GM23338 (cell line): ENCODE data around the gene TMEM143.

Experiments used
- CREB1 ChIP-seq: fragments of 250-450 bp; sonication (Bioruptor Pico); IDR thresholded peaks from 2 replicates; pipeline ENCODE4 v1.5.0; 2020; ENCODE audit warnings: low read depth, mild to moderate bottlenecking, moderate library complexity
- EZH2 ChIP-seq: fragments of 200-600 bp; sonication (generic); IDR thresholded peaks from one replicate; pipeline ENCODE4 v1.8.0; 2017; ENCODE audit warnings: antibody characterized with exemption, mild to moderate bottlenecking, low read depth; ENCODE audit not compliant: unreplicated experiment
- EZH2phosphoT487 ChIP-seq: fragments of 200-600 bp; sonication (generic); IDR thresholded peaks from one replicate; pipeline ENCODE4 v1.8.1; 2018; ENCODE audit warnings: antibody characterized with exemption; ENCODE audit not compliant: unreplicated experiment
- JUNB ChIP-seq: IDR thresholded peaks from one replicate; pipeline ENCODE4 v1.6.1; 2016; ENCODE audit warnings: antibody characterized with exemption; ENCODE audit not compliant: unreplicated experiment
- NANOG ChIP-seq: IDR thresholded peaks from 2 replicates; pipeline ENCODE4 v1.6.1; 2016; ENCODE audit warnings: antibody characterized with exemption, borderline replicate concordance
- POLR2AphosphoS5 ChIP-seq: IDR thresholded peaks from 2 replicates; pipeline ENCODE4 v1.6.1; 2016; ENCODE audit warnings: antibody characterized with exemption, low read depth
- STAT1 ChIP-seq: IDR thresholded peaks from one replicate; pipeline ENCODE4 v1.6.1; 2016; ENCODE audit warnings: antibody characterized with exemption; ENCODE audit not compliant: unreplicated experiment
- ZNF114 ChIP-seq: fragments of 250-450 bp; sonication (Bioruptor Pico); IDR thresholded peaks from 2 replicates; pipeline ENCODE4 v1.5.0; 2020; ENCODE audit warnings: mild to moderate bottlenecking, moderate library complexity
- ZNF331 ChIP-seq: fragments of 250-450 bp; sonication (Bioruptor Pico); IDR thresholded peaks from 2 replicates; pipeline ENCODE4 v1.5.0; 2020; ENCODE audit warnings: low read depth, mild to moderate bottlenecking, moderate library complexity
- TF ChIP-seq, protein P1 (sequence below), 2 experiments: fragments of 200-600 bp in 1 of 2; sonication (generic) in 1 of 2; conservative IDR thresholded peaks; 2 replicates each; pipeline versions ENCODE4 v1.5.1 to v1.6.1; 2016 to 2017; ENCODE audit warnings: antibody characterized with exemption in 2 of 2, low read depth in 2 of 2, mild to moderate bottlenecking in 2 of 2, moderate library complexity in 1 of 2
- TF ChIP-seq, protein P2 (sequence below): IDR thresholded peaks from one replicate; pipeline ENCODE4 v1.6.1; 2018; ENCODE audit warnings: antibody characterized with exemption; ENCODE audit not compliant: unreplicated experiment
- TF ChIP-seq, protein P3 (sequence below): fragments of 250-450 bp; sonication (Bioruptor Pico); IDR thresholded peaks from 2 replicates; pipeline ENCODE4 v1.5.0; 2020; ENCODE audit warnings: mild to moderate bottlenecking, moderate library complexity
- TF ChIP-seq, protein P4 (sequence below): IDR thresholded peaks from 2 replicates; pipeline ENCODE4 v1.6.1; 2016; ENCODE audit warnings: antibody characterized with exemption

DNA sequence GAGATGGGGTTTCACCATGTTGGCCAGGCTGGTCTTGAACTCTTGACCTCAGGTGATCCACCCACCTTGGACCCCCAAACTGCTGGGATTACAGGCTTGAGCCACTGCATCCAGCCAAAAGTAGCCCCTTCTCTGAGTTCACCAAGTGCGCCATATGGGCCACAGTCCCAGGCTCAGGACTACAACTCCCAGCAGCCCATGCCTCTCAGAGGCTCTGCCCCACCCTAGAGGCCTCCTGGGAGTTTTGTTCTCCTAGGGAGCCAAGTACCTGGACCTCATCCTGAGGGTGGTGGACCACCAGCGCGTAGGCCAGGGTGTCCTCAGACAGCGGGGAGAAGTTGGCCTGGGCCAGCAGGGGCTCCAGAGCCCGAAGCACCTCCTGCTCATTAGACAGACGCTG is 18.8 kb downstream of the TMEM143 start:
- TF ChIP-seq, protein P1, sequence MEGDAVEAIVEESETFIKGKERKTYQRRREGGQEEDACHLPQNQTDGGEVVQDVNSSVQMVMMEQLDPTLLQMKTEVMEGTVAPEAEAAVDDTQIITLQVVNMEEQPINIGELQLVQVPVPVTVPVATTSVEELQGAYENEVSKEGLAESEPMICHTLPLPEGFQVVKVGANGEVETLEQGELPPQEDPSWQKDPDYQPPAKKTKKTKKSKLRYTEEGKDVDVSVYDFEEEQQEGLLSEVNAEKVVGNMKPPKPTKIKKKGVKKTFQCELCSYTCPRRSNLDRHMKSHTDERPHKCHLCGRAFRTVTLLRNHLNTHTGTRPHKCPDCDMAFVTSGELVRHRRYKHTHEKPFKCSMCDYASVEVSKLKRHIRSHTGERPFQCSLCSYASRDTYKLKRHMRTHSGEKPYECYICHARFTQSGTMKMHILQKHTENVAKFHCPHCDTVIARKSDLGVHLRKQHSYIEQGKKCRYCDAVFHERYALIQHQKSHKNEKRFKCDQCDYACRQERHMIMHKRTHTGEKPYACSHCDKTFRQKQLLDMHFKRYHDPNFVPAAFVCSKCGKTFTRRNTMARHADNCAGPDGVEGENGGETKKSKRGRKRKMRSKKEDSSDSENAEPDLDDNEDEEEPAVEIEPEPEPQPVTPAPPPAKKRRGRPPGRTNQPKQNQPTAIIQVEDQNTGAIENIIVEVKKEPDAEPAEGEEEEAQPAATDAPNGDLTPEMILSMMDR (conservative IDR thresholded peaks at IDR 0.05; ENCODE audit: low read depth in 2 of 2): no peak
- TF ChIP-seq, protein P2, sequence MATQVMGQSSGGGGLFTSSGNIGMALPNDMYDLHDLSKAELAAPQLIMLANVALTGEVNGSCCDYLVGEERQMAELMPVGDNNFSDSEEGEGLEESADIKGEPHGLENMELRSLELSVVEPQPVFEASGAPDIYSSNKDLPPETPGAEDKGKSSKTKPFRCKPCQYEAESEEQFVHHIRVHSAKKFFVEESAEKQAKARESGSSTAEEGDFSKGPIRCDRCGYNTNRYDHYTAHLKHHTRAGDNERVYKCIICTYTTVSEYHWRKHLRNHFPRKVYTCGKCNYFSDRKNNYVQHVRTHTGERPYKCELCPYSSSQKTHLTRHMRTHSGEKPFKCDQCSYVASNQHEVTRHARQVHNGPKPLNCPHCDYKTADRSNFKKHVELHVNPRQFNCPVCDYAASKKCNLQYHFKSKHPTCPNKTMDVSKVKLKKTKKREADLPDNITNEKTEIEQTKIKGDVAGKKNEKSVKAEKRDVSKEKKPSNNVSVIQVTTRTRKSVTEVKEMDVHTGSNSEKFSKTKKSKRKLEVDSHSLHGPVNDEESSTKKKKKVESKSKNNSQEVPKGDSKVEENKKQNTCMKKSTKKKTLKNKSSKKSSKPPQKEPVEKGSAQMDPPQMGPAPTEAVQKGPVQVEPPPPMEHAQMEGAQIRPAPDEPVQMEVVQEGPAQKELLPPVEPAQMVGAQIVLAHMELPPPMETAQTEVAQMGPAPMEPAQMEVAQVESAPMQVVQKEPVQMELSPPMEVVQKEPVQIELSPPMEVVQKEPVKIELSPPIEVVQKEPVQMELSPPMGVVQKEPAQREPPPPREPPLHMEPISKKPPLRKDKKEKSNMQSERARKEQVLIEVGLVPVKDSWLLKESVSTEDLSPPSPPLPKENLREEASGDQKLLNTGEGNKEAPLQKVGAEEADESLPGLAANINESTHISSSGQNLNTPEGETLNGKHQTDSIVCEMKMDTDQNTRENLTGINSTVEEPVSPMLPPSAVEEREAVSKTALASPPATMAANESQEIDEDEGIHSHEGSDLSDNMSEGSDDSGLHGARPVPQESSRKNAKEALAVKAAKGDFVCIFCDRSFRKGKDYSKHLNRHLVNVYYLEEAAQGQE: no peak
- TF ChIP-seq EZH2phosphoT487 (no peak), POLR2AphosphoS5 (no peak), EZH2 (no peak), JUNB (no peak), ZNF114 (CRISPR knock-in tag) (no peak), ZNF331 (CRISPR knock-in tag) (no peak), NANOG (no peak), CREB1 (CRISPR knock-in tag) (no peak), STAT1 (no peak)
- TF ChIP-seq, protein P3, sequence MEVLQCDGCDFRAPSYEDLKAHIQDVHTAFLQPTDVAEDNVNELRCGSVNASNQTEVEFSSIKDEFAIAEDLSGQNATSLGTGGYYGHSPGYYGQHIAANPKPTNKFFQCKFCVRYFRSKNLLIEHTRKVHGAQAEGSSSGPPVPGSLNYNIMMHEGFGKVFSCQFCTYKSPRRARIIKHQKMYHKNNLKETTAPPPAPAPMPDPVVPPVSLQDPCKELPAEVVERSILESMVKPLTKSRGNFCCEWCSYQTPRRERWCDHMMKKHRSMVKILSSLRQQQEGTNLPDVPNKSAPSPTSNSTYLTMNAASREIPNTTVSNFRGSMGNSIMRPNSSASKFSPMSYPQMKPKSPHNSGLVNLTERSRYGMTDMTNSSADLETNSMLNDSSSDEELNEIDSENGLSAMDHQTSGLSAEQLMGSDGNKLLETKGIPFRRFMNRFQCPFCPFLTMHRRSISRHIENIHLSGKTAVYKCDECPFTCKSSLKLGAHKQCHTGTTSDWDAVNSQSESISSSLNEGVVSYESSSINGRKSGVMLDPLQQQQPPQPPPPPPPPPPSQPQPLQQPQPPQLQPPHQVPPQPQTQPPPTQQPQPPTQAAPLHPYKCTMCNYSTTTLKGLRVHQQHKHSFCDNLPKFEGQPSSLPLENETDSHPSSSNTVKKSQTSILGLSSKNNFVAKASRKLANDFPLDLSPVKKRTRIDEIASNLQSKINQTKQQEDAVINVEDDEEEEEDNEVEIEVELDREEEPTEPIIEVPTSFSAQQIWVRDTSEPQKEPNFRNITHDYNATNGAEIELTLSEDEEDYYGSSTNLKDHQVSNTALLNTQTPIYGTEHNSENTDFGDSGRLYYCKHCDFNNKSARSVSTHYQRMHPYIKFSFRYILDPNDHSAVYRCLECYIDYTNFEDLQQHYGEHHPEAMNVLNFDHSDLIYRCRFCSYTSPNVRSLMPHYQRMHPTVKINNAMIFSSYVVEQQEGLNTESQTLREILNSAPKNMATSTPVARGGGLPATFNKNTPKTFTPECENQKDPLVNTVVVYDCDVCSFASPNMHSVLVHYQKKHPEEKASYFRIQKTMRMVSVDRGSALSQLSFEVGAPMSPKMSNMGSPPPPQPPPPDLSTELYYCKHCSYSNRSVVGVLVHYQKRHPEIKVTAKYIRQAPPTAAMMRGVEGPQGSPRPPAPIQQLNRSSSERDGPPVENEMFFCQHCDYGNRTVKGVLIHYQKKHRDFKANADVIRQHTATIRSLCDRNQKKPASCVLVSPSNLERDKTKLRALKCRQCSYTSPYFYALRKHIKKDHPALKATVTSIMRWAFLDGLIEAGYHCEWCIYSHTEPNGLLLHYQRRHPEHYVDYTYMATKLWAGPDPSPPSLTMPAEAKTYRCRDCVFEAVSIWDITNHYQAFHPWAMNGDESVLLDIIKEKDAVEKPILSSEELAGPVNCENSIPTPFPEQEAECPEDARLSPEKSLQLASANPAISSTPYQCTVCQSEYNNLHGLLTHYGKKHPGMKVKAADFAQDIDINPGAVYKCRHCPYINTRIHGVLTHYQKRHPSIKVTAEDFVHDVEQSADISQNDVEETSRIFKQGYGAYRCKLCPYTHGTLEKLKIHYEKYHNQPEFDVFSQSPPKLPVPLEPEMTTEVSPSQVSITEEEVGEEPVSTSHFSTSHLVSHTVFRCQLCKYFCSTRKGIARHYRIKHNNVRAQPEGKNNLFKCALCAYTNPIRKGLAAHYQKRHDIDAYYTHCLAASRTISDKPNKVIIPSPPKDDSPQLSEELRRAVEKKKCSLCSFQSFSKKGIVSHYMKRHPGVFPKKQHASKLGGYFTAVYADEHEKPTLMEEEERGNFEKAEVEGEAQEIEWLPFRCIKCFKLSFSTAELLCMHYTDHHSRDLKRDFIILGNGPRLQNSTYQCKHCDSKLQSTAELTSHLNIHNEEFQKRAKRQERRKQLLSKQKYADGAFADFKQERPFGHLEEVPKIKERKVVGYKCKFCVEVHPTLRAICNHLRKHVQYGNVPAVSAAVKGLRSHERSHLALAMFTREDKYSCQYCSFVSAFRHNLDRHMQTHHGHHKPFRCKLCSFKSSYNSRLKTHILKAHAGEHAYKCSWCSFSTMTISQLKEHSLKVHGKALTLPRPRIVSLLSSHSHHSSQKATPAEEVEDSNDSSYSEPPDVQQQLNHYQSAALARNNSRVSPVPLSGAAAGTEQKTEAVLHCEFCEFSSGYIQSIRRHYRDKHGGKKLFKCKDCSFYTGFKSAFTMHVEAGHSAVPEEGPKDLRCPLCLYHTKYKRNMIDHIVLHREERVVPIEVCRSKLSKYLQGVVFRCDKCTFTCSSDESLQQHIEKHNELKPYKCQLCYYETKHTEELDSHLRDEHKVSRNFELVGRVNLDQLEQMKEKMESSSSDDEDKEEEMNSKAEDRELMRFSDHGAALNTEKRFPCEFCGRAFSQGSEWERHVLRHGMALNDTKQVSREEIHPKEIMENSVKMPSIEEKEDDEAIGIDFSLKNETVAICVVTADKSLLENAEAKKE: no peak
- TF ChIP-seq, protein P4, sequence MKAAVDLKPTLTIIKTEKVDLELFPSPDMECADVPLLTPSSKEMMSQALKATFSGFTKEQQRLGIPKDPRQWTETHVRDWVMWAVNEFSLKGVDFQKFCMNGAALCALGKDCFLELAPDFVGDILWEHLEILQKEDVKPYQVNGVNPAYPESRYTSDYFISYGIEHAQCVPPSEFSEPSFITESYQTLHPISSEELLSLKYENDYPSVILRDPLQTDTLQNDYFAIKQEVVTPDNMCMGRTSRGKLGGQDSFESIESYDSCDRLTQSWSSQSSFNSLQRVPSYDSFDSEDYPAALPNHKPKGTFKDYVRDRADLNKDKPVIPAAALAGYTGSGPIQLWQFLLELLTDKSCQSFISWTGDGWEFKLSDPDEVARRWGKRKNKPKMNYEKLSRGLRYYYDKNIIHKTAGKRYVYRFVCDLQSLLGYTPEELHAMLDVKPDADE: no peak
